HCT116 (cell line): ENCODE measurements around the gene TMEM121B. TPM values are rescaled to one million over a fixed set of nuclear protein-coding genes. Genes with fewer than 3 reads are reported as not detected.

Source experiments
- ATAC-seq: fragments of 200-7000 bp; cut with Tn5 transposase; 2 replicates; pipeline ENCODE4 v1.9.1; 2020; ENCODE audit warnings: mild to moderate bottlenecking, moderate library complexity
- BruUV-seq: library from RNA; stranded (reverse); fragments of 400-500 nt; replicated peaks from 2 replicates; lab custom pipeline; 2021; lab: Mats Ljungman, UMichigan
- CTCF ChIA-PET: fragments of 300-600 bp; sonication (Branson Sonifier 250); formaldehyde crosslinking; loops from one replicate; lab custom pipeline; 2021; ENCODE audit warnings: antibody characterized with exemption; lab: Charles Lee
- POLR2A ChIA-PET: fragments of 300-600, 350-600 bp; sonication (Branson Sonifier 250); formaldehyde crosslinking; loops from one replicate; lab custom pipeline; 2021; ENCODE audit warnings: antibody characterized with exemption; lab: Charles Lee
- RAD21 ChIA-PET, 2 experiments: fragments of 300-600 bp; sonication (Branson Sonifier 250); formaldehyde crosslinking; loops; one replicate each; lab custom pipeline; 2023; ENCODE audit warnings: low total read pairs in 2 of 2; ENCODE audit not compliant: uncharacterized antibody in 2 of 2, unreplicated experiment in 2 of 2, low non-redundant PET in 1 of 2; lab: Charles Lee
- DNase-seq: peaks from one replicate; pipeline ENCODE4 v3.0.0-alpha.2; 2010; ENCODE audit warnings: low read depth, low spot score
- H2AFZ ChIP-seq: fragments of 200-600 bp; shearing (Covaris generic), sonication (generic); 2 replicates; pipeline ENCODE4 v1.6.1; 2017; ENCODE audit warnings: low read depth, mixed run types, mixed read lengths, antibody characterized with exemption, low read length; ENCODE audit not compliant: poor library complexity, severe bottlenecking
- H3K27ac ChIP-seq: 2 replicates; pipeline ENCODE4 v1.5.1; 2012; ENCODE audit warnings: low read depth, low read length
- H3K27me3 ChIP-seq: fragments of 200-600 bp; sonication (generic); 2 replicates; pipeline ENCODE4 v1.6.1; 2016; ENCODE audit warnings: mixed run types, low read length, mixed read lengths; ENCODE audit not compliant: insufficient read depth
- H3K36me3 ChIP-seq, 2 experiments: fragments of 200-500 bp in 1 of 2; fragments of 200-600 bp in 1 of 2; sonication (Bioruptor generic) in 1 of 2; sonication (generic) in 1 of 2; 2 replicates each; pipeline versions ENCODE4 v1.5.1 to v1.6.1; 2014 to 2016; ENCODE audit warnings: low read length in 2 of 2, inconsistent platforms in 1 of 2, mixed read lengths in 1 of 2, mixed run types in 1 of 2; ENCODE audit not compliant: insufficient read depth in 2 of 2, control insufficient read depth in 1 of 2
- H3K4me1 ChIP-seq, 2 experiments: fragments of 200-600 bp in 1 of 2; sonication (generic) in 1 of 2; 2 replicates each; pipeline versions ENCODE4 v1.5.1 to v1.6.1; 2012 to 2017; ENCODE audit warnings: low read length in 2 of 2, inconsistent platforms in 1 of 2, mild to moderate bottlenecking in 1 of 2, mixed read lengths in 1 of 2, mixed run types in 1 of 2, moderate library complexity in 1 of 2; ENCODE audit not compliant: insufficient read depth in 2 of 2, control insufficient read depth in 1 of 2
- H3K4me2 ChIP-seq: fragments of 200-600 bp; sonication (generic); 2 replicates; pipeline ENCODE4 v1.6.1; 2017; ENCODE audit warnings: mixed run types, low read length, mixed read lengths
- H3K4me3 ChIP-seq, 2 experiments: fragments of 200-600 bp in 1 of 2; sonication (generic) in 1 of 2; replicated peaks in 1 of 2; 2 replicates each; pipeline ENCODE4 v1.5.1; 2011 to 2016; ENCODE audit warnings: low read length in 2 of 2, control low read depth in 1 of 2, low read depth in 1 of 2, mild to moderate bottlenecking in 1 of 2, mixed read lengths in 1 of 2, mixed run types in 1 of 2
- H3K79me2 ChIP-seq: fragments of 200-600 bp; sonication (generic); 2 replicates; pipeline ENCODE4 v1.6.1; 2017; ENCODE audit warnings: mild to moderate bottlenecking, mixed run types, low read length, moderate library complexity, mixed read lengths; ENCODE audit not compliant: insufficient read depth
- H3K9ac ChIP-seq: fragments of 200-600 bp; sonication (generic); 2 replicates; pipeline ENCODE4 v1.6.1; 2016; ENCODE audit warnings: low read length, mixed read lengths
- H3K9me2 ChIP-seq: fragments of 200-600 bp; sonication (generic), shearing (Covaris generic); 2 replicates; pipeline ENCODE4 v1.6.1; 2017; ENCODE audit warnings: mixed run types, mild to moderate bottlenecking, moderate library complexity; ENCODE audit not compliant: insufficient read depth
- H3K9me3 ChIP-seq, 2 experiments: fragments of 200-500 bp in 1 of 2; fragments of 200-600 bp in 1 of 2; sonication (Bioruptor generic) in 1 of 2; sonication (generic) in 1 of 2; 2 replicates each; pipeline ENCODE4 v1.6.1; 2014 to 2017; ENCODE audit warnings: low read length in 2 of 2, mixed read lengths in 2 of 2, inconsistent platforms in 1 of 2, low read depth in 1 of 2, mild to moderate bottlenecking in 1 of 2, mixed run types in 1 of 2, moderate library complexity in 1 of 2; ENCODE audit not compliant: control insufficient read depth in 1 of 2, insufficient read depth in 1 of 2
- H4K20me1 ChIP-seq: fragments of 200-600 bp; sonication (generic), shearing (Covaris generic); 2 replicates; pipeline ENCODE4 v1.6.1; 2017; ENCODE audit warnings: mixed run types, mild to moderate bottlenecking, moderate library complexity; ENCODE audit not compliant: insufficient read depth
- CBX3 ChIP-seq: IDR thresholded peaks from 2 replicates; pipeline ENCODE4 v1.6.1; 2012; ENCODE audit warnings: low read depth
- CEBPB ChIP-seq: IDR thresholded peaks from 2 replicates; pipeline ENCODE4 v1.6.1; 2012; ENCODE audit warnings: low read depth
- CTCF ChIP-seq, 3 experiments: fragments of 200-600 bp in 1 of 3; sonication (generic) in 1 of 3; IDR thresholded peaks in 2 of 3; conservative IDR thresholded peaks in 1 of 3; 2 replicates each; pipeline ENCODE4 v1.5.1; 2012 to 2017; ENCODE audit warnings: low read depth in 2 of 3, low read length in 2 of 3, antibody characterized with exemption in 1 of 3, borderline replicate concordance in 1 of 3, control low read depth in 1 of 3, mild to moderate bottlenecking in 1 of 3, mixed read lengths in 1 of 3, mixed run types in 1 of 3, moderate library complexity in 1 of 3; ENCODE audit not compliant: insufficient read depth in 1 of 3
- ELF1 ChIP-seq: IDR thresholded peaks from 2 replicates; pipeline ENCODE4 v1.6.1; 2012; ENCODE audit warnings: low read depth, borderline replicate concordance
- EZH2phosphoT487 ChIP-seq: fragments of 200-600 bp; IDR thresholded peaks from 2 replicates; pipeline ENCODE4 v1.6.1; 2018; ENCODE audit warnings: antibody characterized with exemption, borderline replicate concordance
- FOSL1 ChIP-seq: IDR thresholded peaks from 2 replicates; pipeline ENCODE4 v1.6.1; 2012; ENCODE audit warnings: low read depth
- JUND ChIP-seq: IDR thresholded peaks from 2 replicates; pipeline ENCODE4 v1.6.1; 2012
- RAD21 ChIP-seq: IDR thresholded peaks from 2 replicates; pipeline ENCODE4 v1.6.1; 2012; ENCODE audit warnings: low read depth, mild to moderate bottlenecking
- SIN3A ChIP-seq: IDR thresholded peaks from 2 replicates; pipeline ENCODE4 v1.6.1; 2012; ENCODE audit warnings: low read depth
- SP1 ChIP-seq: IDR thresholded peaks from 2 replicates; pipeline ENCODE4 v1.6.1; 2012; ENCODE audit warnings: low read depth
- TCF7L2 ChIP-seq: IDR thresholded peaks from 2 replicates; pipeline ENCODE4 v1.7.0; 2011; ENCODE audit warnings: borderline replicate concordance, inconsistent platforms; ENCODE audit not compliant: insufficient read depth, insufficient read length; ENCODE audit errors: extremely low read depth
- YY1 ChIP-seq: IDR thresholded peaks from 2 replicates; pipeline ENCODE4 v1.6.1; 2011; ENCODE audit warnings: low read length, low read depth, moderate library complexity, mild to moderate bottlenecking; ENCODE audit not compliant: insufficient replicate concordance; ENCODE audit errors: extremely low read depth
- ZFX ChIP-seq: fragments of 450-650 bp; IDR thresholded peaks from 2 replicates; pipeline ENCODE4 v1.6.1; 2017
- ZNF274 ChIP-seq: fragments of 200-500 bp; sonication (Bioruptor generic); IDR thresholded peaks from 2 replicates; pipeline ENCODE4 v1.6.1; 2014; ENCODE audit warnings: mild to moderate bottlenecking, low read depth, low read length, inconsistent platforms
- intact Hi-C: fragments of 100-400 bp; cut with micrococcal nuclease; formaldehyde crosslinking; loops from 2 replicates; pipeline ENCODE4 v1.10.0; 2022
- total RNA-seq: library from RNA; stranded (reverse); gene quantifications from one replicate; pipeline ENCODE4 v1.2.1, GENCODE V29; 2021; ENCODE audit not compliant: unreplicated experiment
- TF ChIP-seq, protein P1 (sequence below): IDR thresholded peaks from 2 replicates; pipeline ENCODE4 v1.6.1; 2012; ENCODE audit warnings: low read depth

TMEM121B gene
- total RNA-seq, 1 experiment from 2014 or later = 0.57 TPM

- ATAC-seq = peak; percentile 63
- no TSS peak for BruUV-seq
- Histone ChIP-seq H3K27ac (no peak overlapping the region), H3K9me3 (no peaks in the 10 kb centered on the region), H3K9me2 (no peaks in the 10 kb centered on the region), H3K4me2 (no peak overlapping the region), H3K79me2 (peaks cover 6% of the 10 kb centered on the region; the same call in 1 of the 2 replicates), H2AFZ (no peak overlapping the region), H3K9ac (no peak overlapping the region), H4K20me1 (no peaks in the 10 kb centered on the region), H3K4me1 (peaks cover 9 to 10% of the 10 kb centered on the region in 2 experiments; a peak in 3 of 4 replicates)
- POLR2A ChIA-PET = no interaction called here
- RAD21 ChIA-PET = no interaction called here
- TF ChIP-seq SIN3A (no peak), CTCF (IDR thresholded peaks at IDR 0.05 in 2 of 3, conservative IDR thresholded peaks at IDR 0.05 in 1 of 3; ENCODE audit: borderline replicate concordance in 1 of 3, insufficient read depth in 1 of 3, low read depth in 2 of 3, low read length in 2 of 3) (peak; percentile 33 to 69 (median 47); a peak in 5 of 6 replicates)
- TF ChIP-seq, all 23 proteins: peak for 1
- CTCF ChIA-PET = interaction anchor here (2.2 to 11.1 kb wide), 2 partner anchors 9 to 337 kb away, joined by 15 to 125 read pairs; no protein-coding TSS in a partner anchor
- intact Hi-C loops = no loop called here
- peak; percentile 37 for DNase-seq
- Histone ChIP-seq H3K4me3 (no peak overlapping the region), H3K36me3 (no peaks in the 10 kb centered on the region), H3K27me3 (no peaks in the 10 kb centered on the region)
Observed at GRCh38 chr22:17164392-17165024, 43.3 kb upstream of the TMEM121B start.

DNA sequence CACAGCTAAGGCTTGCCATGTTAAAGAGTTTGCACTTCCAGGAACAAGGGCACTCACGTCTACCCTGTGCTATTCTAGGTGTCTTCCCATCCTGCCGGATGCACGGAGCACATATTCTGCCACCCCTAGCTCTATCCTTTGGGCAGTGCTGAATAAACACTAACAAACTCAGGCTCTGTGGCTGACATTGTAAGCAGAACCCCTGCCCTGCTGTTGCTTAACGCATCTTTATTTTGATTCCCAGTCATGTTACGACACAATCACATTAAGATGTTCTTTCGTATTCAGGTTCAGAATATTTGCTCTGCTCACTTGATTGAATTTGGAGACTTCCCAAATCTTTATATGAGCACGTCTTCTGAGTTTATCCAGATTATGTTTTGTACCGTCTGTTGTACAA lies 41.6 kb upstream of the TMEM121B start:
- Histone ChIP-seq H3K4me1 (peaks cover 13 to 22% of the 10 kb centered on the region in 2 experiments), H3K27me3 (no peaks in the 10 kb centered on the region), H3K79me2 (peaks cover 15% of the 10 kb centered on the region), H3K4me2 (no peak overlapping the region), H4K20me1 (no peaks in the 10 kb centered on the region), H3K9ac (no peak overlapping the region), H3K36me3 (0 out of 4 replicates have a peak, but pooled peaks cover 0 to 2% of the 10 kb centered on the region in 2 experiments), H3K4me3 (no peak overlapping the region), H2AFZ (no peak overlapping the region), H3K27ac (no peak overlapping the region), H3K9me3 (no peaks in the 10 kb centered on the region), H3K9me2 (no peaks in the 10 kb centered on the region)
- intact Hi-C loops = no loop called here
- RAD21 ChIA-PET = no interaction called here
- DNase-seq = no peak
- POLR2A ChIA-PET = interaction anchor here (1.8 kb wide), 1 partner anchor 9 kb away, joined by 7 read pairs; no protein-coding TSS in a partner anchor
- CTCF ChIA-PET = interaction anchor here (11.1 kb wide), 1 partner anchor 10 kb away, joined by 125 read pairs; no protein-coding TSS in a partner anchor
- no peak for ATAC-seq
- no TSS peak for BruUV-seq
- TF ChIP-seq EZH2phosphoT487 (no peak), YY1 (no peak), ELF1 (no peak), SIN3A (no peak), TCF7L2 (no peak), ZNF274 (no peak), SP1 (no peak), JUND (no peak), CEBPB (no peak), FOSL1 (no peak), CBX3 (no peak), RAD21 (no peak), ZFX (no peak)
- TF ChIP-seq, protein P1, sequence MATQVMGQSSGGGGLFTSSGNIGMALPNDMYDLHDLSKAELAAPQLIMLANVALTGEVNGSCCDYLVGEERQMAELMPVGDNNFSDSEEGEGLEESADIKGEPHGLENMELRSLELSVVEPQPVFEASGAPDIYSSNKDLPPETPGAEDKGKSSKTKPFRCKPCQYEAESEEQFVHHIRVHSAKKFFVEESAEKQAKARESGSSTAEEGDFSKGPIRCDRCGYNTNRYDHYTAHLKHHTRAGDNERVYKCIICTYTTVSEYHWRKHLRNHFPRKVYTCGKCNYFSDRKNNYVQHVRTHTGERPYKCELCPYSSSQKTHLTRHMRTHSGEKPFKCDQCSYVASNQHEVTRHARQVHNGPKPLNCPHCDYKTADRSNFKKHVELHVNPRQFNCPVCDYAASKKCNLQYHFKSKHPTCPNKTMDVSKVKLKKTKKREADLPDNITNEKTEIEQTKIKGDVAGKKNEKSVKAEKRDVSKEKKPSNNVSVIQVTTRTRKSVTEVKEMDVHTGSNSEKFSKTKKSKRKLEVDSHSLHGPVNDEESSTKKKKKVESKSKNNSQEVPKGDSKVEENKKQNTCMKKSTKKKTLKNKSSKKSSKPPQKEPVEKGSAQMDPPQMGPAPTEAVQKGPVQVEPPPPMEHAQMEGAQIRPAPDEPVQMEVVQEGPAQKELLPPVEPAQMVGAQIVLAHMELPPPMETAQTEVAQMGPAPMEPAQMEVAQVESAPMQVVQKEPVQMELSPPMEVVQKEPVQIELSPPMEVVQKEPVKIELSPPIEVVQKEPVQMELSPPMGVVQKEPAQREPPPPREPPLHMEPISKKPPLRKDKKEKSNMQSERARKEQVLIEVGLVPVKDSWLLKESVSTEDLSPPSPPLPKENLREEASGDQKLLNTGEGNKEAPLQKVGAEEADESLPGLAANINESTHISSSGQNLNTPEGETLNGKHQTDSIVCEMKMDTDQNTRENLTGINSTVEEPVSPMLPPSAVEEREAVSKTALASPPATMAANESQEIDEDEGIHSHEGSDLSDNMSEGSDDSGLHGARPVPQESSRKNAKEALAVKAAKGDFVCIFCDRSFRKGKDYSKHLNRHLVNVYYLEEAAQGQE = no peak
